AG09319 (cell line): Measurements from ENCODE around the gene WDR27.
"Not testable (repeated sequence)": the region's sequence is repeated elsewhere in the genome, so short reads cannot be mapped to it uniquely, and the experiment has no call there.

Source experiments
- DNase-seq: peaks from one replicate; pipeline ENCODE4 v3.0.0-alpha.2; 2010; ENCODE audit warnings: low read depth; ENCODE audit errors: extremely low read depth
- CTCF ChIP-seq: IDR thresholded peaks from 2 replicates; pipeline ENCODE4 v1.5.1; 2011; ENCODE audit warnings: low read depth, mild to moderate bottlenecking, inconsistent platforms, low read length, moderate library complexity

Gene WDR27

DNA sequence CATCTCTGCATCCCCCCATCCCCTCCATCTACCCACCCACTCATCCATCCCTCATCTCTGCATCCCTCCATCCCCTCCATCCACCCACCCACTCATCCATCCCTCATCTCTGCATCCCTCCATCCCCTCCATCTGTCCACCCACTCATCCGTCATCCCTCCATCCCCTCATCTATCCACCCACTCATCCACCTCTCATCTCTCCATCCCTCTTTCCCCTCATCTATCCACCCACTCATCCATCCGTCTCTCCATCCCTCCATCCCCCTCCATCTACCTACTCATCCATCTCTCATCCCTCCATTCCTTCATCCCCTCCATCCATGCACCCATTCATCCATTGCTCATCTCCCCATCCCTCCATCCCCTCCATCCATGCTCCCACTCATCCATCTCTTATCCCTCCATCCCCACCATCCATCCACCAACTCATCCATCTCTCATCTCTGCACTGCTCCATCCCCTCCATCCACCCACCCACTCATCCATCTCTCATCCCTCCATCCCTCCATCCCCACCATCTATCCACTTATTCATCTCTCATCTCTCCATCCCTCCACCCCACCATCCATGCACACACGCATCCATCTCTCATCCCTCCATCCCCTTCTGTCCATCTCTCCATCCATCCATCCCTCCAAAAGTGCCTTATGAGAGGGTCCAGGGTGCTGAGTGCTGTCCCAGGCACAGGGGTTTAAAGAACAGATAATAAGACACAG lies 51.4 kb downstream of the WDR27 start:
- no peak for DNase-seq
- no peak for TF ChIP-seq CTCF

- no peak for DNase-seq
- TF ChIP-seq CTCF, result no peak
These were observed 53.2 kb downstream of the WDR27 start for GRCh38 chr6:169648617-169649016.

DNA sequence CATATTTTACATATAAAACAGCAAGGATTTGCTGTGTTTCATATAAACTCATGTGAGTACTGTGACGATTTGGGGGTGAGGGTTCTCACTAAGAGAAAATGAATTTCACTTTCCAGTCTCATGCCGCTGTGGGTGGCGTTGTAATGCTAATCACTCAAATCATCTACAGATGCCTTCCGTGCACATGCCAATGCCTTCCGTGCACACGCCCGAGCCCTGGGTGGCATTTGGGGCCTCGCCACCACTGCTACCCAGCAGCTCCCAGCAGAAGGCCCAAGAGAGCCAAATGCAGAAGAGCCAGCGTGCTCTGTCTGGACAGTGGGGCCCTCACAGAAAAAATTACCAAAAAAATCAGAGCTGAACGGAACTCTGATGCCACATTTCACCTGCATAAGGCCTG lies 53.7 kb downstream of the WDR27 start:
- TF ChIP-seq CTCF, result no peak
- DNase-seq, result no peak

GRCh38 chr6:169647637-169648036 lies 54.2 kb downstream of the WDR27 start:
- no peak for DNase-seq
- TF ChIP-seq CTCF, result no peak

GRCh38 chr6:169646906-169647567 lies 54.8 kb downstream of the WDR27 start:
- DNase-seq, result no peak
- no peak for TF ChIP-seq CTCF

GRCh38 chr6:169645459-169645858 lies 56.4 kb downstream of the WDR27 start:
- DNase-seq, result not testable (repeated sequence)

DNA sequence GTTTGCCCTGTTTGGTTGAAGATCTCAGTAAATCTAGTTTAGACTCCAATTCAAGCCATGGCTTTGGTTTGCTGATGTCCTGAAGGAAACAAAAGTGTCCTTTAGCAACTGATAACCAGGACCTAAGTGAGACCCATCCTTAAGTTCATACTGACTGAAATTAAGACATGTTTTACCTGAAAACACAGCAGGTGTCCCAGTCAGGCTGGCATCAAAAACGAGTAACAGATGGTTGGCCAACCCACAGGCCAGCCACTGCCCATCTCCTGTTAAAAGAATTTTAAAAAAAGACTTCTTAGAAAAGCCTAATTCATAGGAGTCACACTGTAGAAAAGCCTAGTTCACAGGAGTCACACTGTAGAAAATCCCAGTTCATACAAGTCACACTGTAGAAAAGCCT lies 58.3 kb downstream of the WDR27 start:
- no peak for TF ChIP-seq CTCF
- DNase-seq, result no peak

GRCh38 chr6:169642455-169642854 lies 59.4 kb downstream of the WDR27 start:
- no peak for TF ChIP-seq CTCF
- DNase-seq, result no peak
